A549 treated with DMSO at 1 μM for 4 hours (cell line): ENCODE results near the gene GPR21. TPM values are rescaled to one million over a fixed set of nuclear protein-coding genes. Genes with fewer than 3 reads are reported as not detected.

Experiments
- total RNA-seq: library from RNA; stranded (reverse); fragments of 200-300 nt; extraction: Qiagen RNA extraction; gene quantifications from 5 replicates; pipeline ENCODE4 v1.2.3, GENCODE V29; 2022; ENCODE audit warnings: low read depth

Gene GPR21, protein sequence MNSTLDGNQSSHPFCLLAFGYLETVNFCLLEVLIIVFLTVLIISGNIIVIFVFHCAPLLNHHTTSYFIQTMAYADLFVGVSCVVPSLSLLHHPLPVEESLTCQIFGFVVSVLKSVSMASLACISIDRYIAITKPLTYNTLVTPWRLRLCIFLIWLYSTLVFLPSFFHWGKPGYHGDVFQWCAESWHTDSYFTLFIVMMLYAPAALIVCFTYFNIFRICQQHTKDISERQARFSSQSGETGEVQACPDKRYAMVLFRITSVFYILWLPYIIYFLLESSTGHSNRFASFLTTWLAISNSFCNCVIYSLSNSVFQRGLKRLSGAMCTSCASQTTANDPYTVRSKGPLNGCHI
- total RNA-seq, result not detected in 5 replicates

DNA sequence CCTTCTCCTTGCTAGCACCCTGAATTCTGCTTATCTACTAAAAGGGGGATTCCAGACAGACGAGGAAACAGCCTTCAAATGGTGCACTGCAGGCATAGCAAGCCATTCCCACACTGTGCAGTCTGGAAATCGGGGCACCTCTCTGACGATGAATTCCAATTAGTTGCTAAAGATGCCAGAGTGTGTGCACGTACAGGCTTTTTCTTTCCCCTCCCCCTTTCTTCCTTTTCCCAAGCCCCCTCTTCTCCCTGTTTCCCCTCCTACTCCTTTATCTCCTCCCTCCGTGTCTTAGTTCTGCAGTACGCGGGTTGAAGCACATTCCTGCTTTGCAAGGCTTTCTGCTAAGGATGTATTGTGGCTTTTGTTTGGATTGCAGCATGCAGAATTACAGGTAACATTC lies at the start of gene GPR21:
GPR21 (plus strand) TSS at position 316 of the 400 bp plus-strand sequence. CDS start 900 bp downstream, outside the sequence.

Other genes starting within 250 kb of the GPR21 start
- not detected in 5 replicates for gene OR5C1, start 244.7 kb upstream of the GPR21 start, total RNA-seq
- gene OR1K1, start 233.5 kb upstream of the GPR21 start, total RNA-seq, result not detected in 5 replicates
- gene PDCL, start 205.1 kb upstream of the GPR21 start, total RNA-seq, result 16.6 to 21.0 TPM (median 20.1 TPM) in 5 replicates
- gene RC3H2, start 128.3 kb upstream of the GPR21 start, total RNA-seq, result 19.5 to 28.0 TPM (median 23.8 TPM) in 5 replicates
- gene ZBTB6, start 120.3 kb upstream of the GPR21 start, total RNA-seq, result 5.6 to 7.2 TPM (median 6.5 TPM) in 5 replicates
- gene ZBTB26, start 102.2 kb upstream of the GPR21 start, total RNA-seq, result 1.9 to 2.6 TPM (median 2.5 TPM) in 5 replicates
- gene RABGAP1, start 92.6 kb upstream of the GPR21 start, total RNA-seq, result 13.4 to 16.6 TPM (median 15.3 TPM) in 5 replicates
- gene STRBP, start 234.9 kb downstream of the GPR21 start, total RNA-seq, result 12.7 to 16.5 TPM (median 15.6 TPM) in 5 replicates